Stimulated activated naive CD4-positive, alpha-beta T cell treated with Interleukin-2 at 50 U/mL for 16 hours (primary cell): ENCODE results near the gene CATSPERE.
A peak's percentile ranks its signal among the peaks of the same experiment; 100 is the strongest.
"Not testable (repeated sequence)": the region's sequence is repeated elsewhere in the genome, so short reads cannot be mapped to it uniquely, and the experiment has no call there.

Source experiments
- DNase-seq: peaks from one replicate; lab custom pipeline; 2025; lab: John Stamatoyannopoulos, UW

CATSPERE gene

DNA sequence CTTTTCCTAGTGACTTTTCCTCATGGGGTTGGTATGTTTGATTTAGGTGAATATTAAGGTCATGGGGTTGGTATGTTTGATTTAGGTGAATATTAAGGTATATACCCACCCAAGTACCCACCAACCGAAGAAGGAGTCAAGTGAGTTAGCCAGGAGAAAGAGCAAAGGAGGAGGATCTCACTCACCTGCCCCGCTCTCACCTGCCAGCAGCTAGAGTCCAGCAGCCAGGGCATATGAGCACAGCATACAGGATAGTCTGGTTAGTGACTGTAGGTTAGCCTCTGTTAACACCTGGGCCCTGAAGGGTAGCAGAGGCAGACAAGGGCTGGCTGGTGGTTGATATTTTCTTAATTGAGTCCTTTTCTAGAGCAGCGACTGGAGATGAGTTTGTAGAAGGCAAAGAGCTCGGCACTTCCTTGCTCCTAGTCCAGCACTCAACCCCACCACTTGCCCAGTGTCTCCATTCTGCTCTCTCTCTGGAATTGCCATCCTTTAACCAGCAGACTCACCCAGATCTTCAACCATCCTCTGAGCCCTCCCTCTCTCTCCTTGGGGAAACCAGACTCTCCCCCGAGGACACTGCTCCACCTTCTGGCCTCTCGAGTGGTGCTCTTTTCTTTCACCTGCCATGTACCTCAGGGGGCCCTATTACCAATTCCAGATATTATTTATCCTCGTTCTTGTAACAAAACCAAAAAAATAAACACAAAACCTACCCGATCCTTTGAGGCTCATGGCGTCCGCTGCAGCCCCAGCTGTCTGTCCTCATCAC, 175.6 kb downstream of the CATSPERE start:
- no peak for DNase-seq

DNA sequence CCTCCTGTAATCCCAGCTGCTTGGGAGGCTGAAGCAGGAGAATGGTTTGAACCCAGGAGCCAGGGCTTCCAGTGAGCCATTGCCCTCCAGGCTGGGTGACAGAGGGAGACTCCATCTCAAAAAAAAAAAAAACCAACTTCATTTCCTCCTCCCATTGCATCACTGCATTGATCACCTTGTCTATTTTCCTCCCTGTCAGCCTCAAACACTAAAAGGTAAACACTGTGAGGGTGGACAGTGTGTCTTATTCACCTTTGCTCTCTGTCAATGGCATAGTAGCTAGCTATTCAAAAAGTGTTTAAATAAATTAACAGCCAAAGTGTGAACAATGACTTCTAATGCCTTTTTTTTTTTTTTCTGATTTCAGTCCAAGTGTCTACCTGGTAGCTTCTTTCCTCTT, 178.5 kb downstream of the CATSPERE start:
- DNase-seq, result no peak

DNA sequence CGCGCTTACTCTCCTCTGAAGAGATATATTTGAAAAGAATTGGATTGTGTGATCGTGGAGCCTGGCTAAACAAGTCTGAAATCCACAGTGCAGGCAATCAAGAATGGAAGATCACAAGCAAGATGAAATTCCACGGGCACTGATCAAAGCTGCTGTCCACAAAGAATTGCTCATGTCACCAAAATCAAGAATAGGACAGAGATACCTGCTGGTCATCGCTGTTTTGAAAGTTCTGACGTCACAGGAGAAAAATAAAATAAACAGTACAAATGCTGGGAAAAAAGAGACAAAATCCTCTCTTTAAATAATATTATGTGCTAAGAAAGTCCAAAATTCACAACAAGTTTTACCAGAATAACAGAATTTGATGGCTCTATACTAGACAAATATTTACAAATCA, 179.8 kb downstream of the CATSPERE start:
- no peak for DNase-seq

DNA sequence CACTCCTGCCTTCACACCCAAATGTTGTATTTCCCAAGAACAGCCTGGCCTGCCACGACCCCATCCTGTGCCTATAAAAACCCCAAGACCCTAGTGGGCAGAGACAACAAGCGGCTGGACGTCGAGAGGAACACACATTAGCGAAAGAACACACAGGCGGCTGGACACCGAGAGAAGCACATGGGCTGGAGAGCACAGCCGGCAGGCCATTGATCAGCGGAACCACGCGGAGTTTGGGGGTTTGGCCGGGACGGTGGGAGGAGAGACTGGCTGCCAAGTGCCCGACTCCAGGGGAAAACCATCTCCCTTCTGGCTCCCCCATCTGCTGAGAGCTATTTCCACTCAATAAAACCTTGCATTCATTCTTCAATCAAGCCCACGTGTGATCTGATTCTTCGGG, 181.5 kb downstream of the CATSPERE start:
- no peak for DNase-seq

- DNase-seq, result no peak
These were observed 181.9 kb downstream of the CATSPERE start for GRCh38 chr1:244642988-244643387.

- DNase-seq, result no peak
These were observed 184.3 kb downstream of the CATSPERE start for GRCh38 chr1:244645414-244645813.

DNA sequence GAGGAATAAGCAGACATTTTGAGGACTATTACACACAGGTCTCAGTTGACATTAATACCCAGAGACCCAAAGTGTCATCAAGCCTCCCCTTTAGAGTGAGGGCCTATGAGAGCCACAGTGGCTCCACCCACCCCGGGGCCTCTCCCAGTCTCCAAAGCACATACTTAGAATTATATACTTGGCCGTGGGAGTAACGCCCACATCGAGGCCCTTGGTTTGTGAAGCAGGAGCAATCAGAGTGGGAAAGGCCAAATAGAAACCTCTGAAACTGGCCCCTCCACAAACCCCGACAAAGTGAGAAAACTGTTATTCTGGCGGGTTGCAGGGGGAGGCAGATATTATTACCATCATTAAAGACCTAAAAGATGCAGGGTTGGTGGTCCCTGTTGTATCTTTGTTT, 184.8 kb downstream of the CATSPERE start:
- DNase-seq, result no peak

DNA sequence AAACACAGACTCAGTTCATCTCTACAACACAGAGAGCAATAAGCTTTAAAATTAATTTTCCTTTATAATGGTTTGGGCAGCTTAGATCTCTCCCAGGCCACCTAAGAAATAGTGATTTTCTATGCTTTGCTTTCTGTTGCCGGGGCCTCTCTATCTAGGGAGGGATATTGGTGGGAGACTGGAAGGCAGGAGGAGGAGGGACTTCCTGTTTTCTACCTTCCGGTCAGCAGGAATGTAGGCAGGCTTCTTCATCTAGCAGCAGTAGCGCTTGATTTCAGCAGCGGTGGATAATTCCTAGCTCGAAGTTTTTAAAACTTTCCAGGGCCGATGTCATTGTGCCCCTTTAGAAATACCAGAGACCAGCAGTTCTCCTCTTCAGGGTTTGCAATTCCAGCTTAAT, 186.7 kb downstream of the CATSPERE start:
- no peak for DNase-seq

- DNase-seq, result no peak
These were observed 191.0 kb downstream of the CATSPERE start for GRCh38 chr1:244651956-244652622.

GRCh38 chr1:244652623-244653438, 191.8 kb downstream of the CATSPERE start, which contains the start of gene DESI2:
Gene DESI2 (plus strand): TSS chr1:244653126. CDS start chr1:244653314, 188 bp downstream.
- peak; percentile 98 for DNase-seq

DNA sequence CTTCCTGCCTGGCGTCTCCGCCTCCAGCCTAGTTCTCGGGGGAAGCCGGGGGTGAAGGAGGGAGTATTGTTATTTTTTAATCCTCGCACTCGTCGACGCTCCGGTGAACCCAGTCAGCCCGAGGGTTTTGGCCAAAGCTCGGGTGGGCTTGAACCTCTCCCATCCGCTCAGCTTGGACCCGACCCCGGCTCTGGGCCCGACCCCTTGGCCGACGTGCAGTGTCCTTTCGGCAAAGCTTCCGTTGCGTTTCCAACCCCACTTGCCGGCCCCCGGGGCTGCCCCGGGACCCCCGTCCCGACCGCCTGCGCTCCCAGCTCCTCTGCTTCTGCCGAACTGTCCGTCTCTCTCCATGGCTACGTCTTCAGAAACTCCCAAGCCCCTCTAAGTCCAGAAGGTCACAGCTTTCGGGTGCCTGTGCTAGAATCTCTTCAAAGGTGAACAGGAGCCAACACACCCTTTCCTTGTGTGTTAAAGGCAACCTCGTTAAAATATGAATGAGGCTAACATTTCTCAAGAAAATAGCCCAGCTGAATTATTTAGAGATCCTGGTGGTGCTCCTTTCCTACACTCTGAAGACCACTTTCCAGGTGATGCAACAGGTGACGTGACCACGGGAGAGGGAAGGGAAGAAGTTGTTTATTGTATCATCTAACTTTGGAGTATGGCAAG, 192.5 kb downstream of the CATSPERE start:
- DNase-seq, result no peak

DNA sequence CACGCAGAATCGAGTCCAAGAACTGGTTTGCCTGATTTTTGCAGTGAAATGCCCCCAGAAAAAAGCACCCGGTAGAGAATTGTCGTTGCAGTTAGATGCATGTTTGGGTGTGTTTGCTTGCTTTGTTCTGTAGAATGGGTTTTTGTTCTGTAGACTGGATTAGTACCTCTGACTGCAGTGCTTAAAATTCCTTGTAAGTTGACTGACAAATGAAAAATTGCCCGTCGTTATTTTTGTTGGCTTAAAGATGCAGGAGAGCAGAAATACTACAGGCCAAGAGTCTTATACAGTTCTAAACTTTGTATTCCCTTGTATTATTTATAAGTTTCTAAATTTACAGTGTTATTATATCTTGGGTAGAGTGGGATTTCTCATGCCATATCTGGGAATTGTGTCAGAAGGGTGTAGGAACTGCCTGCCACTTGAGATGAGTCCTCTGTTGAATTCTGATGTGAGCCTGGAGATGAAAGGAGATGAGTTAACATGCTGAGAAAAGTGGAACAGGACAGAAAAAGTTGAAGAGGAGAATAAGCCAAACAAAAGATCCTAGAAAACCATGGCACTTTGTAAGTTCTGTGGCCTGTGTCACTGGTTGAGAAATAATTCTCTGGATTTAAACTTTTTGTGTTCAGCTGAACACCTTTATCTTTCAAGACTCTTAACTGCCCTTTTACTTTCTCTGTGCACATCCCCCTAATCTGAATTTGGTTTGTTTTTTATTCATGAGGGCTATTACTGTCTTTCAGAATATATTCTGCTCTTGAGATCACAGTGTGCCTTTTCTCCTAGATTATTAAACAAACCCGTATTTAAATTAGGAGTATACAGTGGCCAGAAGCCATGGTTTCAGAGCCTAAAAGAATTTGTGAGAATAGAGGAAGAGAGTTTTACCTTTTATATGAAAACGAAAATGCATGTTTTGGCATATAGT, 193.3 kb downstream of the CATSPERE start:
- DNase-seq, result no peak

GRCh38 chr1:244655186-244655585, 194.1 kb downstream of the CATSPERE start:
- DNase-seq, result no peak

DNA sequence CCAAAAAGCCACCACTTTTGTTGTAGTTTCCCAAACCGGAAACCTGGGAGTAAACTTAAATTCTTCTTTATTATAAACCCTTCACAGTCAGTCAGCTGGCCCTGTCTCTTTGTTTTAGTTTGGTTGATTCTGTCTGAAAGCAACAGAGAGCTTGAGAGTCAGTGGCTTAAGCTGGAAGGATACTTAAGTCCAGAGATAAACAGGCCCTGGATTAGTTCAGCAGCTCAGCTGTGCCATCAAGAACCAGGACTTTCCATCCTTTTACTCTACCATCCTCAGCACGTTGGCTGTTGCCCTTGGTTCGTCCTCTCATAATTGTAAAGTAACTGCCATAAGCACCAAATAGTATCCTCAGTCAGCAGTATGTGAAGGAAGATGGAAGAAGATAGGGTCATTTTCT, 196.3 kb downstream of the CATSPERE start:
- DNase-seq, result no peak

DNA sequence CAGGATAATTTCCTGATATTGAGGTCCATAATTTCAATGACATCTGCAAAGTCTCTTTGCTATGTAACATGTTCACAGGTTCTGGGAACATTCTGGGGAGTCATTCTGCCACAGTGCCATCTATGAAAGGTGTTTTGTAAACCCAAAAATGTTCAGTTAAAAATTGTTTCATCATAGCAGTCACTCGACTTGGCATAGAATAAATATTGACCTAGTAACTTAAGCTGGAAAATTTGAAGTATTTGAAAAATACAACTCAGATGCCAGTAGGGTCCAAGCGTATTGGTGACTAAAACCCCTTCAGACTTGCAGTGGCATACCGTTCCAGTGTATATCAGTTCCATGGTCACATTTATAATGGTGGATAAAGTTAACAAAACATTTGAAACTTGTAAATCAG, 198.6 kb downstream of the CATSPERE start:
- DNase-seq, result no peak

GRCh38 chr1:244660595-244660994, 199.5 kb downstream of the CATSPERE start:
- no peak for DNase-seq

GRCh38 chr1:244661569-244662312, 200.7 kb downstream of the CATSPERE start:
- DNase-seq, result not testable (repeated sequence)

GRCh38 chr1:244662599-244662998, 201.5 kb downstream of the CATSPERE start:
- no peak for DNase-seq

- DNase-seq, result no peak
These were observed 203.3 kb downstream of the CATSPERE start for GRCh38 chr1:244664353-244664752.

GRCh38 chr1:244665771-244666217, 204.7 kb downstream of the CATSPERE start:
- no peak for DNase-seq
